PC-3 (cell line): ENCODE data around the gene ORC4. TPM values are rescaled to one million over a fixed set of nuclear protein-coding genes. Genes with fewer than 3 reads are reported as not detected.
"Not testable (repeated sequence)": the region's sequence is repeated elsewhere in the genome, so short reads cannot be mapped to it uniquely, and the experiment has no call there.

Source experiments
- ATAC-seq: fragments of 200-7000 bp; cut with Tn5 transposase; 2 replicates; pipeline ENCODE4 v1.9.1; 2020; ENCODE audit warnings: mild to moderate bottlenecking, moderate library complexity
- BruUV-seq: library from RNA; stranded (reverse); fragments of 400-500 nt; replicated peaks from 2 replicates; lab custom pipeline; 2021; lab: Mats Ljungman, UMichigan
- CTCF ChIA-PET: fragments of 300-600 bp; sonication (Branson Sonifier 250); formaldehyde crosslinking; loops from one replicate; lab custom pipeline; 2022; ENCODE audit warnings: antibody characterized with exemption; lab: Charles Lee
- POLR2A ChIA-PET: fragments of 300-600 bp; sonication (Branson Sonifier 250); formaldehyde crosslinking; loops from one replicate; lab custom pipeline; 2022; ENCODE audit warnings: antibody characterized with exemption; ENCODE audit not compliant: unreplicated experiment; lab: Charles Lee
- DNase-seq: peaks from one replicate; pipeline ENCODE4 v3.0.0-alpha.2; 2015
- H2AFZ ChIP-seq: fragments of 300-600 bp; sonication (generic); 2 replicates; pipeline ENCODE4 v1.6.0; 2016; ENCODE audit warnings: antibody characterized with exemption, low read length
- H3F3A ChIP-seq: fragments of 300-600 bp; sonication (generic); one replicate; pipeline ENCODE4 v1.6.0; 2017; ENCODE audit warnings: antibody characterized with exemption, low read length, control low read depth, mild to moderate bottlenecking; ENCODE audit not compliant: unreplicated experiment
- H3K27ac ChIP-seq: fragments of 300-600 bp; sonication (generic); 2 replicates; pipeline ENCODE4 v1.5.1; 2016; ENCODE audit warnings: mild to moderate bottlenecking, low read length
- H3K27me3 ChIP-seq: fragments of 300-600 bp; sonication (generic); 2 replicates; pipeline ENCODE4 v1.6.1; 2016; ENCODE audit warnings: low read length, mixed read lengths
- H3K36me3 ChIP-seq: fragments of 300-600 bp; sonication (generic); 2 replicates; pipeline ENCODE4 v1.6.1; 2016; ENCODE audit warnings: low read depth, mixed run types, low read length, mixed read lengths
- H3K4me1 ChIP-seq: fragments of 300-600 bp; sonication (generic); 2 replicates; pipeline ENCODE4 v1.5.1; 2016; ENCODE audit warnings: low read length; ENCODE audit not compliant: insufficient read depth
- H3K4me2 ChIP-seq: fragments of 300-600 bp; sonication (generic); 2 replicates; pipeline ENCODE4 v1.6.0; 2016; ENCODE audit warnings: low read length
- H3K4me3 ChIP-seq: fragments of 300-600 bp; sonication (generic); 2 replicates; pipeline ENCODE4 v1.5.1; 2016; ENCODE audit warnings: mild to moderate bottlenecking, low read length, mixed read lengths
- H3K79me2 ChIP-seq: fragments of 300-600 bp; sonication (generic); 2 replicates; pipeline ENCODE4 v1.6.1; 2017; ENCODE audit warnings: low read length, mixed read lengths
- H3K9ac ChIP-seq: fragments of 300-600 bp; sonication (generic); 2 replicates; pipeline ENCODE4 v1.6.0; 2016; ENCODE audit warnings: mild to moderate bottlenecking, low read length
- H3K9me2 ChIP-seq: fragments of 300-600 bp; sonication (generic); replicated peaks from 2 replicates; pipeline ENCODE4 v1.6.1; 2016; ENCODE audit warnings: mixed run types, low read length, mixed read lengths
- H3K9me3 ChIP-seq: fragments of 300-600 bp; sonication (generic); 2 replicates; pipeline ENCODE4 v1.6.1; 2016; ENCODE audit warnings: low read length, mixed read lengths
- H4K20me1 ChIP-seq: fragments of 300-600 bp; sonication (generic); 2 replicates; pipeline ENCODE4 v1.6.1; 2016; ENCODE audit warnings: low read length, mixed read lengths
- CTCF ChIP-seq: fragments of 300-600 bp; sonication (generic); conservative IDR thresholded peaks from 2 replicates; pipeline ENCODE4 v1.5.1; 2017; ENCODE audit warnings: antibody characterized with exemption, low read depth, mild to moderate bottlenecking, low read length
- EZH2 ChIP-seq: fragments of 300-600 bp; sonication (generic); IDR thresholded peaks from one replicate; pipeline ENCODE4 v1.6.1; 2017; ENCODE audit warnings: antibody characterized with exemption, mild to moderate bottlenecking, low read length; ENCODE audit not compliant: unreplicated experiment
- EZH2phosphoT487 ChIP-seq: fragments of 300-600 bp; sonication (generic); IDR thresholded peaks from 2 replicates; pipeline ENCODE4 v1.6.1; 2018; ENCODE audit warnings: mild to moderate bottlenecking, antibody characterized with exemption, low read length, borderline replicate concordance
- intact Hi-C: fragments of 100-400 bp; cut with micrococcal nuclease; formaldehyde crosslinking; loops from 2 replicates; pipeline ENCODE4 v1.9.0; 2023
- total RNA-seq: library from RNA; depleted of rRNA; stranded (reverse); fragments of >200 nt; gene quantifications from 2 replicates; pipeline ENCODE4 v1.2.3, GENCODE V29; 2014

Gene ORC4
- total RNA-seq, 1 experiment from 2014 or later: 65.9 TPM

- no peak overlapping the region for H3K4me3 ChIP-seq
- no peak overlapping the region for H3K27ac ChIP-seq
- intact Hi-C loops: no loop called here
- no peak overlapping the region for H3K4me2 ChIP-seq
- H3K4me1 ChIP-seq: 0 out of 2 replicates have a peak, but pooled peaks cover 3% of the 10 kb centered on the region
- no TSS peak for BruUV-seq
- H3K27me3 ChIP-seq: no peaks in the 10 kb centered on the region
- no peak overlapping the region for H2AFZ ChIP-seq
- no peak for ATAC-seq
- H3K9me3 ChIP-seq: no peaks in the 10 kb centered on the region
- 0 out of 2 replicates have a peak, but pooled peaks cover 10% of the 10 kb centered on the region for H4K20me1 ChIP-seq
- no peaks in the 10 kb centered on the region for H3K9me2 ChIP-seq
- H3K36me3 ChIP-seq: peaks cover 11% of the 10 kb centered on the region; the same call in 1 of the 2 replicates
- peaks cover 100% of the 10 kb centered on the region for H3K79me2 ChIP-seq
- POLR2A ChIA-PET: no interaction called here
- TF ChIP-seq EZH2phosphoT487: no peak
- no peak for TF ChIP-seq EZH2
- TF ChIP-seq CTCF: no peak
- DNase-seq: no peak
- CTCF ChIA-PET: no interaction called here
- H3F3A ChIP-seq: no peaks in the 10 kb centered on the region
- H3K9ac ChIP-seq: no peak overlapping the region
These were observed 13.2 kb downstream of the ORC4 start for GRCh38 chr2:148007219-148007900.

- no peak overlapping the region for H3K9ac ChIP-seq
- H3K4me1 ChIP-seq: 0 out of 2 replicates have a peak, but pooled peaks cover 3% of the 10 kb centered on the region
- POLR2A ChIA-PET: no interaction called here
- H3F3A ChIP-seq: no peaks in the 10 kb centered on the region
- CTCF ChIA-PET: no interaction called here
- no peak overlapping the region for H3K27ac ChIP-seq
- no peaks in the 10 kb centered on the region for H3K9me3 ChIP-seq
- H2AFZ ChIP-seq: no peak overlapping the region
- no TSS peak for BruUV-seq
- H3K9me2 ChIP-seq: no peaks in the 10 kb centered on the region
- DNase-seq (no peak), ATAC-seq (no peak)
- H3K4me3 ChIP-seq: no peak overlapping the region
- H3K4me2 ChIP-seq: no peak overlapping the region
- H3K79me2 ChIP-seq: peaks cover 100% of the 10 kb centered on the region
- no peaks in the 10 kb centered on the region for H3K27me3 ChIP-seq
- no peak for TF ChIP-seq EZH2
- 0 out of 2 replicates have a peak, but pooled peaks cover 2% of the 10 kb centered on the region for H4K20me1 ChIP-seq
- peaks cover 11% of the 10 kb centered on the region; the same call in 1 of the 2 replicates for H3K36me3 ChIP-seq
- intact Hi-C loops: no loop called here
These were observed 14.1 kb downstream of the ORC4 start for GRCh38 chr2:148006249-148007007.

GRCh38 chr2:148002420-148002819 lies 18.1 kb downstream of the ORC4 start:
- H3K9me3 ChIP-seq, H3K27ac ChIP-seq, ATAC-seq, H3K4me1 ChIP-seq, DNase-seq, BruUV-seq, H3F3A ChIP-seq, CTCF ChIA-PET, H3K4me3 ChIP-seq, H3K9me2 ChIP-seq, POLR2A ChIA-PET, H3K27me3 ChIP-seq, H3K9ac ChIP-seq, H2AFZ ChIP-seq, H3K4me2 ChIP-seq, intact Hi-C loops, H3K36me3 ChIP-seq: not testable (repeated sequence)
- H3K79me2 ChIP-seq: peaks cover 96% of the 10 kb centered on the region
- peaks cover 12% of the 10 kb centered on the region for H4K20me1 ChIP-seq
